ENCODE data around the gene KIAA0319L. TPM values are rescaled to one million over a fixed set of nuclear protein-coding genes. Genes with fewer than 3 reads are reported as not detected.
"Not testable (repeated sequence)": the region's sequence is repeated elsewhere in the genome, so short reads cannot be mapped to it uniquely, and the experiment has no call there.

Gene KIAA0319L
- total and polyA plus RNA-seq, 2 donors (not counting 3 experiments of a cell fraction or from before 2014, with no cell fraction given), result 31.4 to 43.4 TPM

DNA sequence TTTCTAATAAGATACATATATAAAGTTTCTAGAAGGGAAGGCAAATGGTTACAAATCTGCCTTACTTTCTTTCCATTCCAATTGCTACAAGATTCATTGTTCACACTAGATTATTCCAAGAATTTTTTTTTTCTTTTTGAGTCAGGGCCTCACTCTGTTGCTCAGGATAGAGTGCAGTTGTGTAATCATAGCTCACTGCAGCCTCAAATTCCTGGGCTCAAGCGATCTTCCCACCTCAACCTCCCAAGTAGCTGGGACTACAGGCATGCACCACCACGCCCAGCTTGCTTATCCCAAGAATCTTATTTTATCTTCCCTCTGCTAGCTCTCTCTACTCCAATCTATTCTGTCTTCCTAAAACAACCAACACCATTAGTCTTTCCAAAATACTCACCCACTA is 81.8 kb downstream of the KIAA0319L start:
- H3K4me3 ChIP-seq (replicated peaks in 1 of 3; ENCODE audit: insufficient read depth in 1 of 3, low read depth in 1 of 3, low read length in 3 of 3), result no peak overlapping the region
- no peak for DNase-seq (ENCODE audit: low read depth, low spot score)
- BruUV-seq (replicated peaks), result no TSS peak
- no peaks in the 10 kb centered on the region for H3K4me1 ChIP-seq (ENCODE audit: control insufficient read depth, extremely low read depth, insufficient read depth, low read length)
- no peaks in the 10 kb centered on the region for H3K9me1 ChIP-seq (replicated peaks; ENCODE audit: control insufficient read depth, extremely low read depth, insufficient read depth, low read length)
- ChIA-PET POLR2A (no interaction called here), CTCF (interaction anchor here (0.8 to 2.0 kb wide), 4 partner anchors 8 to 24 kb away, joined by 3 to 12 read pairs (median 4); no protein-coding TSS in a partner anchor)
- H2AFZ ChIP-seq (ENCODE audit: low read depth, low read length), result no peak overlapping the region
- TF ChIP-seq MYC (IDR thresholded peaks at IDR 0.05; ENCODE audit: low read depth, low read length) (no peak), POLR2A (IDR thresholded peaks at IDR 0.05; ENCODE audit: low read depth, low read length) (no peak), FOS (IDR thresholded peaks at IDR 0.05; ENCODE audit: borderline replicate concordance, insufficient read depth, low read length) (no peak), GATA2 (IDR thresholded peaks at IDR 0.05; ENCODE audit: insufficient read depth, insufficient read length, low read depth, low read length) (no peak), JUN (IDR thresholded peaks at IDR 0.05; ENCODE audit: borderline replicate concordance, insufficient read depth, insufficient read length, low read depth) (no peak), POLR2AphosphoS5 (IDR thresholded peaks at IDR 0.05; ENCODE audit: insufficient read depth, low read depth, low read length) (no peak), EZH2 (IDR thresholded peaks at IDR 0.05; ENCODE audit: borderline replicate concordance, low read depth, low read length, severe bottlenecking) (no peak)
- TF ChIP-seq, protein P1, sequence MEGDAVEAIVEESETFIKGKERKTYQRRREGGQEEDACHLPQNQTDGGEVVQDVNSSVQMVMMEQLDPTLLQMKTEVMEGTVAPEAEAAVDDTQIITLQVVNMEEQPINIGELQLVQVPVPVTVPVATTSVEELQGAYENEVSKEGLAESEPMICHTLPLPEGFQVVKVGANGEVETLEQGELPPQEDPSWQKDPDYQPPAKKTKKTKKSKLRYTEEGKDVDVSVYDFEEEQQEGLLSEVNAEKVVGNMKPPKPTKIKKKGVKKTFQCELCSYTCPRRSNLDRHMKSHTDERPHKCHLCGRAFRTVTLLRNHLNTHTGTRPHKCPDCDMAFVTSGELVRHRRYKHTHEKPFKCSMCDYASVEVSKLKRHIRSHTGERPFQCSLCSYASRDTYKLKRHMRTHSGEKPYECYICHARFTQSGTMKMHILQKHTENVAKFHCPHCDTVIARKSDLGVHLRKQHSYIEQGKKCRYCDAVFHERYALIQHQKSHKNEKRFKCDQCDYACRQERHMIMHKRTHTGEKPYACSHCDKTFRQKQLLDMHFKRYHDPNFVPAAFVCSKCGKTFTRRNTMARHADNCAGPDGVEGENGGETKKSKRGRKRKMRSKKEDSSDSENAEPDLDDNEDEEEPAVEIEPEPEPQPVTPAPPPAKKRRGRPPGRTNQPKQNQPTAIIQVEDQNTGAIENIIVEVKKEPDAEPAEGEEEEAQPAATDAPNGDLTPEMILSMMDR (IDR thresholded peaks at IDR 0.05; ENCODE audit: extremely low read depth in 1 of 2, insufficient read depth in 1 of 2, low read depth in 1 of 2, low read length in 2 of 2), result no peak
- TF ChIP-seq, protein P2, sequence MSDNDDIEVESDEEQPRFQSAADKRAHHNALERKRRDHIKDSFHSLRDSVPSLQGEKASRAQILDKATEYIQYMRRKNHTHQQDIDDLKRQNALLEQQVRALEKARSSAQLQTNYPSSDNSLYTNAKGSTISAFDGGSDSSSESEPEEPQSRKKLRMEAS (IDR thresholded peaks at IDR 0.05; ENCODE audit: insufficient read depth, insufficient read length), result no peak
- H4K20me1 ChIP-seq (replicated peaks; ENCODE audit: control insufficient read depth, extremely low read depth, insufficient read depth, low read length), result no peaks in the 10 kb centered on the region
- no peaks in the 10 kb centered on the region for H3K9me3 ChIP-seq (replicated peaks; ENCODE audit: control insufficient read depth, insufficient read depth, low read length)
- H3K9ac ChIP-seq (replicated peaks; ENCODE audit: extremely low read depth, insufficient read depth, low read length), result no peak overlapping the region
- H3K27me3 ChIP-seq (ENCODE audit: control insufficient read depth in 2 of 2, insufficient read depth in 2 of 2, low read length in 2 of 2), result no peaks in the 10 kb centered on the region
- dilution Hi-C loops (cut with MboI; ENCODE audit: extremely low pct_ligation_motif_present, low sequenced_read_pairs) (no loop called here), intact Hi-C loops (cut with micrococcal nuclease) (no loop called here)
- no peak overlapping the region for H3K27ac ChIP-seq (ENCODE audit: insufficient read depth, low read depth, low read length)
- no peaks in the 10 kb centered on the region for H3K79me2 ChIP-seq (ENCODE audit: control insufficient read depth, insufficient read depth, low read length)
- FAIRE-seq, result no peak
- H3K4me2 ChIP-seq (ENCODE audit: insufficient read depth, low read length), result no peak overlapping the region
- no peaks in the 10 kb centered on the region for H3K36me3 ChIP-seq (ENCODE audit: control insufficient read depth in 2 of 2, extremely low read depth in 1 of 2, insufficient read depth in 2 of 2, low read length in 2 of 2)

DNA sequence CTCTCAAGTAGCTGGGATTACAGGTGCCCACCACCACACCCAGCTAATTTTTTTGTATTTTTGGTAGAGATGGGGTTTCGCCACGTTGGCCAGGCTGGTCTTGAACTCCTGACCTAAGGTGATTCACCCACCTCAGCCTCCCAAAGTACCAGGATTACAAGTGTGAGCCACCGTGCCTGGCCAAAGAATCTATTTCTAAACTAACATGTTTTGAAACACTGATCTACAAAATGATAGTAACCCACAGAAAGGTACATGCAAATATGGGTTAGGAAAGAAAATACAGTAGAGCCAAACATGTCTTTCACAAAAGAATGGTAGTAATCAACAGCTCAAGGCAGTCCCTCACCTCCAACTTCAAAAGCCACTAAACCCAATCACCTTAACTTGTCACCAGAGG is 84.0 kb downstream of the KIAA0319L start:
- H3K4me2 ChIP-seq (ENCODE audit: insufficient read depth, low read length); H3K27me3 ChIP-seq (ENCODE audit: control insufficient read depth in 2 of 2, insufficient read depth in 2 of 2, low read length in 2 of 2); H3K27ac ChIP-seq (ENCODE audit: insufficient read depth, low read depth, low read length); H3K79me2 ChIP-seq (ENCODE audit: control insufficient read depth, insufficient read depth, low read length); H3K9ac ChIP-seq (replicated peaks; ENCODE audit: extremely low read depth, insufficient read depth, low read length); H3K9me3 ChIP-seq (replicated peaks; ENCODE audit: control insufficient read depth, insufficient read depth, low read length); BruUV-seq (replicated peaks); H4K20me1 ChIP-seq (replicated peaks; ENCODE audit: control insufficient read depth, extremely low read depth, insufficient read depth, low read length); H3K36me3 ChIP-seq (ENCODE audit: control insufficient read depth in 2 of 2, extremely low read depth in 1 of 2, insufficient read depth in 2 of 2, low read length in 2 of 2); H2AFZ ChIP-seq (ENCODE audit: low read depth, low read length); intact Hi-C loops (cut with micrococcal nuclease); H3K4me3 ChIP-seq (replicated peaks in 1 of 3; ENCODE audit: insufficient read depth in 1 of 3, low read depth in 1 of 3, low read length in 3 of 3); FAIRE-seq; POLR2A ChIA-PET; dilution Hi-C loops (cut with MboI; ENCODE audit: extremely low pct_ligation_motif_present, low sequenced_read_pairs); DNase-seq (ENCODE audit: low read depth, low spot score); H3K9me1 ChIP-seq (replicated peaks; ENCODE audit: control insufficient read depth, extremely low read depth, insufficient read depth, low read length); H3K4me1 ChIP-seq (ENCODE audit: control insufficient read depth, extremely low read depth, insufficient read depth, low read length); CTCF ChIA-PET: not testable (repeated sequence)
